ENCODE measurements around the gene ADAD2. TPM values are rescaled to one million over a fixed set of nuclear protein-coding genes. Genes with fewer than 3 reads are reported as not detected.

ADAD2 gene
- total RNA-seq, 1 donor = under 0.01 TPM

DNA sequence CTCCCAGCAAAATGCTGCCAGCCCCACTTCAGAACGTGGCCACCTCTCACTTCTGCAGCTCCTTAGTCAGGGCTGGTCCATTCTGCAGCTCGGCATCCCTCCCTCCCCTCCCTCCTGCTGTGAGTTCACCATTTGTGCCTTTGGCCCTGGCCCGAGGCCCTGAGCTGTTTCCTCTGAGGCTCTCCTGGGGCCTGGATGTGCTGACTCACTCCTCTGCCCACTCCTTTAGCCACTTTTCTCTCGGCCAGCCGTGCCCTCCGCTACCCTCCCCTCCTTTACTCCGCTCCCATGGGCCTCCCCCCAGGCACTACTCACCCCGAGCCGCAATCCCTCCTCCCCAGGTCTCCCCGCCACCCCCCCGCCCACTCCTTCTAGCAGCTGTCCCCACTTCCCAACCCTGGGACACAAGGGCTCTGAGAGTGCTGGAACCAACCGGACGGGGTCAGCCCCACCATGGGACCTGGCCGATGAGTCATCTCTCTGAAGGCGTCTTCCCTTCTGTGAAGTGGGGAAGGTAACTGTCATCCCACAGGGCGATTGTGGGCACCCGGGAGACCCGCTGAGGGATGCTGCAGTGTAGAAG lies 37.4 kb downstream of the ADAD2 start:
- Histone ChIP-seq H4K20me1 (ENCODE audit: insufficient read depth, low read length) (no peaks in the 10 kb centered on the region), H3K4me2 (ENCODE audit: insufficient read depth, low read length) (peak overlapping the region; percentile 70), H3K79me2 (ENCODE audit: insufficient read depth, low read length) (no peaks in the 10 kb centered on the region), H3K4me3 (ENCODE audit: insufficient read depth, low read length) (peak overlapping the region; percentile 55), H3K4me1 (ENCODE audit: insufficient read depth, low read length) (peaks cover 11% of the 10 kb centered on the region), H2AFZ (ENCODE audit: low read length) (peak overlapping the region; percentile 54), H3K9me3 (ENCODE audit: low read depth, low read length) (no peaks in the 10 kb centered on the region), H3K36me3 (ENCODE audit: insufficient read depth, low read length) (no peaks in the 10 kb centered on the region), H3K27ac (ENCODE audit: low read depth, low read length) (no peak overlapping the region), H3K27me3 (ENCODE audit: insufficient read depth, low read length) (no peaks in the 10 kb centered on the region)
- TF ChIP-seq, protein P1, sequence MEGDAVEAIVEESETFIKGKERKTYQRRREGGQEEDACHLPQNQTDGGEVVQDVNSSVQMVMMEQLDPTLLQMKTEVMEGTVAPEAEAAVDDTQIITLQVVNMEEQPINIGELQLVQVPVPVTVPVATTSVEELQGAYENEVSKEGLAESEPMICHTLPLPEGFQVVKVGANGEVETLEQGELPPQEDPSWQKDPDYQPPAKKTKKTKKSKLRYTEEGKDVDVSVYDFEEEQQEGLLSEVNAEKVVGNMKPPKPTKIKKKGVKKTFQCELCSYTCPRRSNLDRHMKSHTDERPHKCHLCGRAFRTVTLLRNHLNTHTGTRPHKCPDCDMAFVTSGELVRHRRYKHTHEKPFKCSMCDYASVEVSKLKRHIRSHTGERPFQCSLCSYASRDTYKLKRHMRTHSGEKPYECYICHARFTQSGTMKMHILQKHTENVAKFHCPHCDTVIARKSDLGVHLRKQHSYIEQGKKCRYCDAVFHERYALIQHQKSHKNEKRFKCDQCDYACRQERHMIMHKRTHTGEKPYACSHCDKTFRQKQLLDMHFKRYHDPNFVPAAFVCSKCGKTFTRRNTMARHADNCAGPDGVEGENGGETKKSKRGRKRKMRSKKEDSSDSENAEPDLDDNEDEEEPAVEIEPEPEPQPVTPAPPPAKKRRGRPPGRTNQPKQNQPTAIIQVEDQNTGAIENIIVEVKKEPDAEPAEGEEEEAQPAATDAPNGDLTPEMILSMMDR (IDR thresholded peaks at IDR 0.05; ENCODE audit: extremely low read depth, low read depth, low read length) = no peak
- peak; percentile 99 for DNase-seq (ENCODE audit: insufficient read length, low spot score, missing footprints)

DNA sequence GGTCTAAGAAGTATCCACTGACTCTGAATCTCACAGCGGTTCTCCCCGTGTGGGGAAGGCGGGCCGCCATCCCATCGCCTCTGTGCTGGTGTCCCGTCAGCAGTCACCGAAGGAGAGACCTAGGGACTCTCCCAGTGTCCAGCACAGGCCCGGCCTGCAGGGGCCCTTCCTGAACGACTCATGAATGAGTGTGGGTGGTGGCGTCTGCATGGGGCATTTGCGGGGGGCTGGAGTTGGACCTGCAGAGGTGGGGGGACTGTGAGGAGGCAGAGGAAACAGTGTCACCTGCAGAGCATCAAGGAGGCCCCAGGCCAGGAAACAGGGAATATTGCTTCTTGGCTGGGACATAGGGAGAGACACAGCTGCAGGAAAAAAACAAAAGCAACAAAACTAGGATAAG lies 38.5 kb downstream of the ADAD2 start:
- TF ChIP-seq, protein P1 (IDR thresholded peaks at IDR 0.05; ENCODE audit: extremely low read depth, low read depth, low read length) = no peak
- Histone ChIP-seq H3K27ac (ENCODE audit: low read depth, low read length) (no peak overlapping the region), H3K36me3 (ENCODE audit: insufficient read depth, low read length) (no peaks in the 10 kb centered on the region), H3K4me2 (ENCODE audit: insufficient read depth, low read length) (no peak overlapping the region), H2AFZ (ENCODE audit: low read length) (no peak overlapping the region), H3K4me3 (ENCODE audit: insufficient read depth, low read length) (no peak overlapping the region), H3K27me3 (ENCODE audit: insufficient read depth, low read length) (no peaks in the 10 kb centered on the region), H4K20me1 (ENCODE audit: insufficient read depth, low read length) (no peaks in the 10 kb centered on the region), H3K9me3 (ENCODE audit: low read depth, low read length) (no peaks in the 10 kb centered on the region), H3K4me1 (ENCODE audit: insufficient read depth, low read length) (peaks cover 11% of the 10 kb centered on the region), H3K79me2 (ENCODE audit: insufficient read depth, low read length) (no peaks in the 10 kb centered on the region)
- peak; percentile 76 for DNase-seq (ENCODE audit: insufficient read length, low spot score, missing footprints)

GRCh38 chr16:84232060-84232459 lies 41.1 kb downstream of the ADAD2 start:
- no peak overlapping the region for H2AFZ ChIP-seq (ENCODE audit: low read length)
- peaks cover 11% of the 10 kb centered on the region for H3K4me1 ChIP-seq (ENCODE audit: insufficient read depth, low read length)
- H3K36me3 ChIP-seq (ENCODE audit: insufficient read depth, low read length) = no peaks in the 10 kb centered on the region
- H3K79me2 ChIP-seq (ENCODE audit: insufficient read depth, low read length) = no peaks in the 10 kb centered on the region
- H3K4me3 ChIP-seq (ENCODE audit: insufficient read depth, low read length) = no peak overlapping the region
- H3K9me3 ChIP-seq (ENCODE audit: low read depth, low read length) = no peaks in the 10 kb centered on the region
- no peak overlapping the region for H3K4me2 ChIP-seq (ENCODE audit: insufficient read depth, low read length)
- H4K20me1 ChIP-seq (ENCODE audit: insufficient read depth, low read length) = no peaks in the 10 kb centered on the region
- H3K27ac ChIP-seq (ENCODE audit: low read depth, low read length) = no peak overlapping the region
- peak; percentile 6 for DNase-seq (ENCODE audit: insufficient read length, low spot score, missing footprints)
- TF ChIP-seq, protein P1 (IDR thresholded peaks at IDR 0.05; ENCODE audit: extremely low read depth, low read depth, low read length) = no peak
- peaks cover 3% of the 10 kb centered on the region for H3K27me3 ChIP-seq (ENCODE audit: insufficient read depth, low read length)

- no peaks in the 10 kb centered on the region for H3K9me3 ChIP-seq (ENCODE audit: low read depth, low read length)
- no peaks in the 10 kb centered on the region for H4K20me1 ChIP-seq (ENCODE audit: insufficient read depth, low read length)
- no peak overlapping the region for H3K27ac ChIP-seq (ENCODE audit: low read depth, low read length)
- H3K27me3 ChIP-seq (ENCODE audit: insufficient read depth, low read length) = peaks cover 5% of the 10 kb centered on the region
- TF ChIP-seq, protein P1 (IDR thresholded peaks at IDR 0.05; ENCODE audit: extremely low read depth, low read depth, low read length) = no peak
- H3K4me3 ChIP-seq (ENCODE audit: insufficient read depth, low read length) = no peak overlapping the region
- peak; percentile 49 for DNase-seq (ENCODE audit: insufficient read length, low spot score, missing footprints)
- H3K4me1 ChIP-seq (ENCODE audit: insufficient read depth, low read length) = peaks cover 7% of the 10 kb centered on the region
- no peaks in the 10 kb centered on the region for H3K79me2 ChIP-seq (ENCODE audit: insufficient read depth, low read length)
- H3K4me2 ChIP-seq (ENCODE audit: insufficient read depth, low read length) = no peak overlapping the region
- H3K36me3 ChIP-seq (ENCODE audit: insufficient read depth, low read length) = no peaks in the 10 kb centered on the region
- H2AFZ ChIP-seq (ENCODE audit: low read length) = no peak overlapping the region
These were observed 42.0 kb downstream of the ADAD2 start for GRCh38 chr16:84232969-84233368.

Data from osteoblast (primary cell).